Measurements from ENCODE around the gene THSD4.

- no peak for TF ChIP-seq ZSCAN20 (CRISPR knock-in tag; IDR thresholded peaks at IDR 0.05)
- no peak for TF ChIP-seq CEBPB (IDR thresholded peaks at IDR 0.05)
- no peak for TF ChIP-seq CTCF (IDR thresholded peaks at IDR 0.05)
- no peak for TF ChIP-seq USF2 (IDR thresholded peaks at IDR 0.05)
Measured at GRCh38 chr15:71319935-71320334, 204.7 kb downstream of the THSD4 start.

Data from A549 (cell line).